H9 (cell line): ENCODE results near the gene TSPAN9. TPM values are rescaled to one million over a fixed set of nuclear protein-coding genes. Genes with fewer than 3 reads are reported as not detected.

ENCODE experiments used
- DNase-seq: peaks from one replicate; pipeline ENCODE4 v3.0.0-alpha.2; 2017
- H2AFZ ChIP-seq: one replicate; pipeline ENCODE4 v1.6.1; 2013; ENCODE audit warnings: mild to moderate bottlenecking, low read length, control low read depth, moderate library complexity
- H2AK5ac ChIP-seq: 2 replicates; pipeline ENCODE4 v1.6.1; 2013; ENCODE audit warnings: low read length, control low read depth, mixed read lengths; ENCODE audit not compliant: insufficient read length
- H2BK120ac ChIP-seq: one replicate; pipeline ENCODE4 v1.6.1; 2013; ENCODE audit warnings: low read depth, mild to moderate bottlenecking, low read length, control low read depth, inconsistent platforms; ENCODE audit not compliant: poor library complexity, severe bottlenecking
- H2BK12ac ChIP-seq: 2 replicates; pipeline ENCODE4 v1.6.1; 2013; ENCODE audit warnings: low read length, control low read depth, mixed read lengths, low read depth; ENCODE audit not compliant: insufficient read length
- H2BK15ac ChIP-seq: 2 replicates; pipeline ENCODE4 v1.6.1; 2013; ENCODE audit warnings: low read depth, low read length, control low read depth
- H2BK20ac ChIP-seq: one replicate; pipeline ENCODE4 v1.6.1; 2013; ENCODE audit warnings: low read depth, mild to moderate bottlenecking, low read length, control low read depth, inconsistent platforms; ENCODE audit not compliant: poor library complexity, severe bottlenecking
- H2BK5ac ChIP-seq: 2 replicates; pipeline ENCODE4 v1.6.1; 2013; ENCODE audit warnings: low read length, control low read depth, mixed read lengths; ENCODE audit not compliant: insufficient read length
- H3K14ac ChIP-seq: 2 replicates; pipeline ENCODE4 v1.6.1; 2013; ENCODE audit warnings: low read length, control low read depth; ENCODE audit not compliant: insufficient read depth
- H3K18ac ChIP-seq: 2 replicates; pipeline ENCODE4 v1.6.1; 2013; ENCODE audit warnings: low read depth, mild to moderate bottlenecking, mixed read lengths, low read length, control low read depth; ENCODE audit not compliant: insufficient read length
- H3K23ac ChIP-seq: 2 replicates; pipeline ENCODE4 v1.6.1; 2013; ENCODE audit warnings: low read length, control low read depth, mixed read lengths, low read depth; ENCODE audit not compliant: insufficient read length
- H3K23me2 ChIP-seq: 2 replicates; pipeline ENCODE4 v1.6.1; 2013; ENCODE audit warnings: low read depth, mild to moderate bottlenecking, mixed read lengths, low read length, control low read depth; ENCODE audit not compliant: insufficient read length, poor library complexity, severe bottlenecking
- H3K27ac ChIP-seq: 2 replicates; pipeline ENCODE4 v1.5.1; 2013; ENCODE audit warnings: low read length, control low read depth, mixed read lengths, low read depth; ENCODE audit not compliant: insufficient read length
- H3K27me3 ChIP-seq: 2 replicates; pipeline ENCODE4 v1.6.1; 2013; ENCODE audit warnings: low read length, control low read depth, inconsistent platforms; ENCODE audit not compliant: insufficient read depth
- H3K4ac ChIP-seq: 2 replicates; pipeline ENCODE4 v1.6.1; 2013; ENCODE audit warnings: low read depth, mild to moderate bottlenecking, control low read depth, inconsistent platforms, low read length, moderate library complexity
- H3K4me1 ChIP-seq: 2 replicates; pipeline ENCODE4 v1.6.1; 2013; ENCODE audit warnings: low read length, control low read depth, inconsistent platforms; ENCODE audit not compliant: insufficient read depth
- H3K4me2 ChIP-seq: 2 replicates; pipeline ENCODE4 v1.6.1; 2013; ENCODE audit warnings: low read length, control low read depth, mixed read lengths; ENCODE audit not compliant: insufficient read length, insufficient read depth
- H3K56ac ChIP-seq: 2 replicates; pipeline ENCODE4 v1.6.1; 2013; ENCODE audit warnings: low read depth, mild to moderate bottlenecking, mixed read lengths, low read length, control low read depth; ENCODE audit not compliant: insufficient read length
- H3K79me1 ChIP-seq: 2 replicates; pipeline ENCODE4 v1.6.1; 2013; ENCODE audit warnings: low read depth, mild to moderate bottlenecking, moderate library complexity, low read length, control low read depth, inconsistent platforms; ENCODE audit not compliant: insufficient read depth, poor library complexity, severe bottlenecking
- H3K79me2 ChIP-seq: 2 replicates; pipeline ENCODE4 v1.6.1; 2013; ENCODE audit warnings: low read length, control low read depth, inconsistent platforms; ENCODE audit not compliant: insufficient read depth
- H3K9ac ChIP-seq: 2 replicates; pipeline ENCODE4 v1.6.1; 2013; ENCODE audit warnings: low read length, control low read depth, mixed read lengths; ENCODE audit not compliant: insufficient read length; ENCODE audit errors: extremely low read depth
- H3K9me3 ChIP-seq: one replicate; pipeline ENCODE4 v1.6.1; 2013; ENCODE audit warnings: low read depth, low read length, inconsistent platforms; ENCODE audit not compliant: control insufficient read depth
- H3T11ph ChIP-seq: one replicate; pipeline ENCODE4 v1.6.1; 2013; ENCODE audit warnings: mild to moderate bottlenecking, low read length, control low read depth, inconsistent platforms
- H4K20me1 ChIP-seq: one replicate; pipeline ENCODE4 v1.6.1; 2013; ENCODE audit not compliant: control insufficient read depth, insufficient read length, insufficient read depth
- H4K5ac ChIP-seq: 2 replicates; pipeline ENCODE4 v1.6.1; 2013; ENCODE audit warnings: low read depth, mild to moderate bottlenecking, mixed read lengths, low read length, control low read depth; ENCODE audit not compliant: insufficient read length
- H4K8ac ChIP-seq: replicated peaks from 2 replicates; pipeline ENCODE4 v1.6.1; 2013; ENCODE audit warnings: low read length, control low read depth, mixed read lengths, low read depth; ENCODE audit not compliant: insufficient read length
- H4K91ac ChIP-seq: 2 replicates; pipeline ENCODE4 v1.6.1; 2013; ENCODE audit warnings: low read depth, mild to moderate bottlenecking, moderate library complexity, mixed read lengths, low read length, control low read depth; ENCODE audit not compliant: insufficient read length
- H3K27ac Mint-ChIP-seq, 3 experiments: 2 replicates in 2 of 3; 3 replicates in 1 of 3; pipeline ENCODE4 v1.8.0; 2020 to 2021; ENCODE audit warnings: mixed read lengths in 3 of 3, mild to moderate bottlenecking in 1 of 3, moderate library complexity in 1 of 3
- H3K27me3 Mint-ChIP-seq: 2 replicates; pipeline ENCODE4 v1.8.0; 2021; ENCODE audit warnings: low read depth, mild to moderate bottlenecking, moderate library complexity, mixed read lengths
- H3K36me3 Mint-ChIP-seq, 3 experiments: 2 replicates in 2 of 3; 3 replicates in 1 of 3; pipeline ENCODE4 v1.8.0; 2020 to 2021; ENCODE audit warnings: low read depth in 3 of 3, mixed read lengths in 3 of 3; ENCODE audit not compliant: insufficient read depth in 1 of 3
- H3K4me1 Mint-ChIP-seq, 2 experiments: 2 replicates each; pipeline ENCODE4 v1.8.0; 2020; ENCODE audit warnings: mixed read lengths in 2 of 2
- H3K4me3 Mint-ChIP-seq, 2 experiments: 2 replicates in 1 of 2; 3 replicates in 1 of 2; pipeline ENCODE4 v1.8.0; 2020 to 2021; ENCODE audit warnings: mild to moderate bottlenecking in 2 of 2, mixed read lengths in 2 of 2, moderate library complexity in 1 of 2
- H3K9me3 Mint-ChIP-seq, 2 experiments: 2 replicates in 1 of 2; 3 replicates in 1 of 2; pipeline ENCODE4 v1.8.0; 2020; ENCODE audit warnings: mild to moderate bottlenecking in 2 of 2, mixed read lengths in 2 of 2, moderate library complexity in 1 of 2
- WGBS: extraction: QIAGEN DNeasy Blood & Tissue Kit; methylation state at CpG from one replicate; pipeline ENCODE4 v1.1.7; 2013; ENCODE audit warnings: missing lambda C conversion rate, low lambda C conversion rate, mixed read lengths; ENCODE audit not compliant: insufficient read length; ENCODE audit errors: extremely low coverage; 5-methylcytosine and 5-hydroxymethylcytosine counted together
- total RNA-seq: library from RNA; stranded (reverse); gene quantifications from 2 replicates; pipeline ENCODE4 v1.2.1, GENCODE V29; 2021
- TF ChIP-seq, protein P1 (sequence below): fragments of 200-600 bp; sonication (generic); conservative IDR thresholded peaks from 3 replicates; pipeline ENCODE4 v1.8.0; 2021; ENCODE audit warnings: antibody characterized with exemption, mild to moderate bottlenecking

Gene TSPAN9
- total RNA-seq, 1 experiment from 2014 or later = 19.0 TPM

DNA sequence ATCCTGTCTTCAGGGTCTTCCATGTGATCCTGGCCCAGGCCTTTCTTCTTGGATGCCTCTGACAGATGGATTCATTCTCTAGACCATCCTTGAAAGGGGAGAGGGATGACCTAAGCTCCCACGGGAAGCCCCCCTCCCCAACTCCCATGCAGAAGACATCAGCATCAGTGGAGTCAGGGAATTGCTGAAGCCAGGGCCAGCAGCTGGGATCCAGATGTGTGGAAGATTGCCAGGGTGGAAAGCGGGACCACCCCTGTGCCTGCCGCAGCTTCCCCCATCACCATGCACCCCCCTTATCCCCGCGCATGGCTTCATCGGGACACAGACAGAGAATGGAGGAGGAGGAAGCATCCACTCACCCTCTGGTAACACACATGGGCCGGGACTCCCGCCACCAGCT, 230.2 kb downstream of the TSPAN9 start:
- H3K27ac ChIP-seq = no peak overlapping the region
- H3K9me3 ChIP-seq = no peaks in the 10 kb centered on the region
- no peak overlapping the region for H3K14ac ChIP-seq
- H3K4me1 ChIP-seq = no peaks in the 10 kb centered on the region
- Mint-ChIP-seq H3K4me1 (peaks cover 0 to 12% of the 10 kb centered on the region in 2 experiments; a peak in 2 of 4 replicates), H3K27ac (no peak overlapping the region; a peak in 1 of 7 replicates), H3K9me3 (no peaks in the 10 kb centered on the region), H3K27me3 (peaks cover 6% of the 10 kb centered on the region), H3K36me3 (no peaks in the 10 kb centered on the region), H3K4me3 (no peak overlapping the region)
- H2AFZ ChIP-seq = no peak overlapping the region
- H3K79me1 ChIP-seq = no peaks in the 10 kb centered on the region
- no peak overlapping the region for H4K5ac ChIP-seq
- no peak for DNase-seq
- H3K9ac ChIP-seq = no peak overlapping the region
- H2BK5ac ChIP-seq = no peak overlapping the region
- H3K79me2 ChIP-seq = no peaks in the 10 kb centered on the region
- no peak overlapping the region for H3T11ph ChIP-seq
- H3K4me2 ChIP-seq = no peak overlapping the region
- H4K8ac ChIP-seq = no peak overlapping the region
- no peak overlapping the region for H2BK12ac ChIP-seq
- no peak overlapping the region for H3K4ac ChIP-seq
- H3K23ac ChIP-seq = no peak overlapping the region
- WGBS = no CpG with 5 or more reads among the region's 8 CpGs
- no peak overlapping the region for H2BK15ac ChIP-seq
- H3K27me3 ChIP-seq = no peaks in the 10 kb centered on the region; the same call in 1 of the 2 replicates
- no peaks in the 10 kb centered on the region for H3K23me2 ChIP-seq
- H2BK20ac ChIP-seq = no peak overlapping the region
- TF ChIP-seq, protein P1, sequence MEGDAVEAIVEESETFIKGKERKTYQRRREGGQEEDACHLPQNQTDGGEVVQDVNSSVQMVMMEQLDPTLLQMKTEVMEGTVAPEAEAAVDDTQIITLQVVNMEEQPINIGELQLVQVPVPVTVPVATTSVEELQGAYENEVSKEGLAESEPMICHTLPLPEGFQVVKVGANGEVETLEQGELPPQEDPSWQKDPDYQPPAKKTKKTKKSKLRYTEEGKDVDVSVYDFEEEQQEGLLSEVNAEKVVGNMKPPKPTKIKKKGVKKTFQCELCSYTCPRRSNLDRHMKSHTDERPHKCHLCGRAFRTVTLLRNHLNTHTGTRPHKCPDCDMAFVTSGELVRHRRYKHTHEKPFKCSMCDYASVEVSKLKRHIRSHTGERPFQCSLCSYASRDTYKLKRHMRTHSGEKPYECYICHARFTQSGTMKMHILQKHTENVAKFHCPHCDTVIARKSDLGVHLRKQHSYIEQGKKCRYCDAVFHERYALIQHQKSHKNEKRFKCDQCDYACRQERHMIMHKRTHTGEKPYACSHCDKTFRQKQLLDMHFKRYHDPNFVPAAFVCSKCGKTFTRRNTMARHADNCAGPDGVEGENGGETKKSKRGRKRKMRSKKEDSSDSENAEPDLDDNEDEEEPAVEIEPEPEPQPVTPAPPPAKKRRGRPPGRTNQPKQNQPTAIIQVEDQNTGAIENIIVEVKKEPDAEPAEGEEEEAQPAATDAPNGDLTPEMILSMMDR = no peak
- no peak overlapping the region for H4K91ac ChIP-seq
- no peak overlapping the region for H3K18ac ChIP-seq
- H2BK120ac ChIP-seq = no peak overlapping the region
- no peak overlapping the region for H3K56ac ChIP-seq
- H2AK5ac ChIP-seq = no peak overlapping the region
- H4K20me1 ChIP-seq = no peaks in the 10 kb centered on the region
